Measurements from ENCODE around the gene ACP2.
"Not testable (repeated sequence)": the region's sequence is repeated elsewhere in the genome, so short reads cannot be mapped to it uniquely, and the experiment has no call there.

ACP2 gene

DNA sequence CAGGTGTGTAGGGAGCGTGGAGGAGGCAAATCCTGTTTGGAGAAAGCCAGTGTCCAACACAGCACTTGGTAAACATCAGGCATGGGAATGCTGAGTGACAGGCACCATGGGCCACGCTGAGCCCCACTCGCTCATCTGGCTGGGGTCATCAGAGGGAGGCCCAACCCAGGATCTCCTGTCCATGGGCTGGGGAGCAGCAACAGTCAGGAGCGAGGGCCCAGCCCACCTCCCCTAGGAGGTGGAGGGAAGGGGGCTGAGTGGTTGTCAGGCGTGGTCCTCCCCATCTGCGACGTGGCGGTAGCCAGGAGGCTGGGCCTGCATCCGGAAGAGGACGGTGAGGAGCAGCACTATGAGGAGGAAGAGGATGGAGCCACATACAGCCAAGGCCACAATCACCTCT, 8.8 kb downstream of the ACP2 start:
- no peak for DNase-seq

- DNase-seq: no peak
Observed at GRCh38 chr11:47236482-47236881, 12.1 kb downstream of the ACP2 start.

- DNase-seq: no peak
Observed at GRCh38 chr11:47235163-47235562, 13.5 kb downstream of the ACP2 start.

DNA sequence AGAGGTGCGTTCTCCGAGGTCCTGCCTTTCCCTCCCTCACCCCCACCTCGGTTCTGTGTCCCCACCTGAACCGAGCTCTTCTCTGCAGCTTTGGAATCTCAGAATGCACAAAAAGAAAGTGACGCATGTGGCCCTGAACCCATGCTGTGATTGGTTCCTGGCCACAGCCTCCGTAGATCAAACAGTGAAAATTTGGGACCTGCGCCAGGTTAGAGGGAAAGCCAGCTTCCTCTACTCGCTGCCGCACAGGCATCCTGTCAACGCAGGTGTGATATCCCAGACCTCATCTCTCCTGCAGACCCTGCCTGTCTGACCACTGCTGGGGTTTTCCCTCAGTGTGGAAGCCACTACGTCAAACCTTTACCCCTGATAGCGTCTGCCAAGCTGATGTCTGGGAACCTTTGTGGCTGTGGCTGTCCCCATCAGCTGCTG, 13.9 kb downstream of the ACP2 start:
- no peak for DNase-seq

- DNase-seq: no peak
Observed at GRCh38 chr11:47233989-47234668, 14.5 kb downstream of the ACP2 start.

DNA sequence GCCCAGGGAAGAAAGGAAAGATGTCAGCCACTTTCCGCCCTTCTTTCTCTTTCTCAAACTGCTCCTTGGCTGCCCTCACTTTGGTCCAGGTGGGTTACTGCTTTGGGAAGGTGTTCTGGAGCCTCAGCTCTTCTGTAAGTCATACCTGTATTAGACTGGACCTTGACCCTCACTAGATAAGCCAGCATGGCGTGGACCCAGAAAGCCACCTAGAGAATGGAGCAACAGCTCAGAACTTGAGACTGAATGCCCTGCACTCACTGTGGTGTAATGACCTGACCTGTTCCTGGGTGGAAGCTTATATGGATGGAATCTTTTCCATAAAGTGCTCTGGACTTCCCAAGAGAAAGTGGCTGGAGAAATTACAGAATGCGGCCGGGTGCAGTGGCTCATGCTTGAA, 15.6 kb downstream of the ACP2 start:
- DNase-seq: no peak

- no peak for DNase-seq
Observed at GRCh38 chr11:47229161-47229560, 19.5 kb downstream of the ACP2 start.

DNA sequence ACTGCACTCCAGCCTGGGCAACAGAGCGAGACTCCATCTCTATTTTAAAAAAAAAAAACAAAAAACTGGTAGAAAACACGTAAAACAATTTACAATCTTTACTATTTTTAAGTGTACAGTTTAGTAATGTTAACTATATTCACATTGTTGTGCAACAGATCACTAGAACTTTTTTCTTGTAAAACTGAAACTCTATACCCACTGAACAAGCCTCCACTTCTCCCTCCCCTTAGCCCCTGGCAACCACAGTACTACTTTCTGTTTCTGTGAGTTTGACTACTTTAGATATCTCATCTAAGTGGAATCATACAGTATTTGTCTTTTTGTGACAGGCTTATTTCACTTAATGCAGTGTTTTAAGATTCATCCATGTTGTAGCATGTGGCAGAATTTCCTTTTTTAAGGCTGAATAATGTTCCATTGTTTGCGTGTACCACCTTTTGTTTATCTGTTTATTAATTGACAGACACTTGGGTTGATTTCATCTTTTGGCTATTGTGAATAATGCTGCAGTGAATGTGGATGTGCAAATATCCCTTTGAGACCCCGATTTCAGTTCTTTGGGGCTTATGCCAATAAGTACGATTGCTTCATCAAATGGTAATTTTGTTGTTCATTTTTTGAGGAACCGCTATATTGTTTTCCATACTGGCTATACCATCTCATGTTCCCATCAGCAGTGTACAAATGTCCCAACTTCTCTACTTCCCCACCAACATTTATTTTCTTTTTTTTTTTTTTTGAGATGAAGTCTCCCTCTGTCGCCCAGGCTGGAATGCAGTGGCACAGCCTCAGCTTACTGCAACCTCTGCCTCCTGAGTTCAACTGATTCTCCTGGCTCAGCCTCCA, 22.8 kb downstream of the ACP2 start:
- no peak for DNase-seq

DNA sequence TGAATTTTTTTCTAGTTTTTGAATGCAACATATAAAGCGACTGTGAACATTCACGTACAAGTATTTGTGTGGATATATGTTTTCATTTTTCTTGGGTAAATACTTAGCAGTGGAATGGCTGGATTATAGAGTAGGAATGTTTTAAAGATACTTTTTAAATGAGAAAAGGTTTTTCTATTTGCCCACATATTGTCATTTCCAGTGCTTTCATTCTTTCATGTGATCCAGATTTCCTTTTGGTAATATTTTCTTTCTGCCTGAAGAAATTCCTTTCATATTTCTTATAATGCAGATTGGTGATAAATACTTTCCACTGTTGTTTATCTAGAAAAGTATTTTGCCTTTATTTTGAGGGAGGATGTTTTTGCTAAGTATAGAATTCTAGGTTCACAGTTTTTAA, 25.9 kb downstream of the ACP2 start:
- DNase-seq: no peak

DNA sequence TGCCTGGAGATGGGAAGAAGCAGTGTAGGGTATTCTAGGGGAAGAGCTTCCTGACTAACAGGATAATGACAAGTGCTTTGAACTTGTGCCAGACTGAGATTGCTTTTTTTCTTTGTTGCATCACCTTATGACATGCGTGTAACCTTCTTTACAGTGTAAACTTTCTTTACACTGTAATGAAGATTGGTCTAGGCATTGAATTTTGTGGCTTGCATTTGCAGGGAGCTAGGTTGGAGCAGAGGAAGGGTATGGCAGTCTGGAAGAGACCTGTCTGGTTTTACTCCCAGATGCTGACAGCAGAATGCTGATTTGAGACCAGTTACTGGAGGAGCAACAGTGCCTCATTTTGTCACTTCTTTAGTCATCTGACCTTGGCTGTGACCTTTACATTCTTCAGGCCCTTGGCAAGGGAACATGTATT, 28.2 kb downstream of the ACP2 start:
- DNase-seq: no peak

DNA sequence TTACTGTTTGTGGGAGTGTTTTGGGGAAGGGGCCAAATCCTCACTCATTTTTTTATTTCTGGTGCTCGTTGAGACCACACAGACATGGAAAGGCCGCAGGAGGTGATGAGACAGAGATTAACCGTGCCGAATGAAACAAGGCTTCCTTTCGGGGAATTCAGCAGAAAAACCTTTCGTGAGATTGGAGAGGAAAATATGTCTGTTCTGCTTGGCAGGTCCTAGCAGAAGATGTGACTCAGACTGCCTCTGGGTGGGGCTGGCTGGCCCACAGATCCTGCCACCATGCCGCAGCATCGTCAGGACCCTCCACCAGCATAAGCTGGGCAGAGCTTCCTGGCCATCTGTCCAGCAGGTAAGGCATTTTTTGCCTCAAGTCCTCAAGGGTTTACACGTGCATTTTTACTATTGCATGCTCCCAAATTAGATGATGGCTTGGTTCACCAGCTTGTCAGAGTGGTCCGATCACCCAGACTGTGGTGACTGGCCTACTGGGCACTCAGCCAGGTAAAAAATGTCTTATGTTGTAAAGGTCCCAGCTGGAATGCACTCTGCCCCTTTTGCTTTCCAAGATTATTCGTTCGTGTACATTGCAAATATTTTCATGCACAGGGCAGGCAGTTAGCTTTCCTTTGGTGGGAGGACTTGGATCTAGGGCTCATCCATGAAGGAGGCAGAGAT, 32.4 kb downstream of the ACP2 start:
- no peak for DNase-seq

DNA sequence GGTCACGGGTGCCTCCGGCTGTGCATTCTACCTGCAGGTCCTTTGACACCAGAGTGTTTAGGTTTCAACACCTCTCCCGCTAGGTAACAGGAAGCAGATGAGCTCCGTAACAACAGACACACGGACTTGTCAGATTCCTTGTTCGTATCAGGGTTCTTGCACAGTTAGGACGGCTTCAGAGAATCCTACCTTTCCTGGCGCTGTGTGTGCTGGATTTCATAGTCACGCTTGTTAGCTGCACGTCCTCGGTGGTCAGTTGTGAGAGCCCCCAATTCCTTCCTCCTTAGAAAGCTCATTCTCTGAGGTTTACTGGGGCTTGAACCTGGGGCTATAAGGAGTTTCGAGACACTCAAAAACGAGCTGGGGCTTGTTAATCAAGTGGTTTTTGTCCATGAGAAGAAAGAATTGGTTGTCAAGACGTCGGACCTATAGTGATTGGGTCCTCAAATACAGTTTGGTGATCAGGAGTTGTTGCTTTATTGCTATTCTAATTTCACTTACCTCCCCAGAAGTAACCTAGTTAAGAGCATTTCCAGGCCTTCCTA, 33.2 kb downstream of the ACP2 start:
- DNase-seq: peak; percentile 56

- peak; percentile 53 for DNase-seq
Observed at GRCh38 chr11:47213950-47214565, 34.6 kb downstream of the ACP2 start.

GRCh38 chr11:47212938-47213337, 35.7 kb downstream of the ACP2 start:
- no peak for DNase-seq

GRCh38 chr11:47208628-47209027, 40.0 kb downstream of the ACP2 start:
- DNase-seq: no peak

DNA sequence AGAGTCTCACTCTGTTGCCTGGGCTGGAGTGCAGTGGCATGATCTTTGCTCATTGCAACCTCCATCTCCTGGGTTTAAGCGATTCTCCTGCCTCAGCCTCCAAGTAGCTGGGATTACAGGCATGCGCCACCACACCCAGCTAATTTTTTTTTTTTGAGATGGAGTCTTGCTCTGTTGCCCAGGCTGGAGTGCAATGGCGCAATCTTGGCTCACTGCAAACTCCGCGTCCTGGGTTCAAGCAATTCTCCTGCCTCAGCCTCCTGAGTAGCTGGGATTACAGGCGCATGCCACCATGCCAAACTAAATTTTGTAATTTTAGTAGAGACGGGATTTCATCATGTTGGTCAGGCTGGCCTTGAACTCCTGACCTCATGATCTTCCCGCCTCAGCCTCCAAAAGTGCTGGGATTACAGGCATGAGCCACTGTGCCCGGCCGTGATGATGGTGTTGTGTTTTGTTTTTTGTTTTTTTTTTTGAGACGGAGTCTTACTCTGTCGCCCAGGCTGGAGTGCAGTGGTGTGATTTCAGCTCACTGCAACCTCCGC, 40.5 kb downstream of the ACP2 start:
- not testable (repeated sequence) for DNase-seq

DNA sequence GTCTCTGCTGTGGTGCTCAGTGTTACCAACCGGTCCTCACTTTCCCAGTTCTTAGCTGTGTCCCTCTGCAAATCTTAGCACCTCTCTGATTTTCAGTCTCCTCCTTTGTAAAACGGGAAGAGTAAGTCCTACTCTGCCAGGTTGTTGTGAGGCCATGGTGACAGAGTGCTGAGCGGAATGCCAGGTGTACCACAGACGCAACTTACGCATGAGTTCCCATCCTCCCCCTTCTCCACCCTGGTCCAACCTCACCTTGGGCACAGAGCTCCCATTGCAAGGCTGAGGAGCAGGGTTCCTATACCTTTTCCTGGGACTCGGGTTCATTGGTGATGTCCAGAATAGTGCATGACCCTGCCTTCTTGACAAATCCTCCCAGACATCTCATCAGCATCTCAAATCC, 41.2 kb downstream of the ACP2 start:
- DNase-seq: no peak

GRCh38 chr11:47206577-47206976, 42.0 kb downstream of the ACP2 start:
- DNase-seq: not testable (repeated sequence)

- no peak for DNase-seq
Observed at GRCh38 chr11:47204637-47204989, 44.0 kb downstream of the ACP2 start.

- DNase-seq: no peak
Observed at GRCh38 chr11:47202576-47202975, 46.0 kb downstream of the ACP2 start.

DNA sequence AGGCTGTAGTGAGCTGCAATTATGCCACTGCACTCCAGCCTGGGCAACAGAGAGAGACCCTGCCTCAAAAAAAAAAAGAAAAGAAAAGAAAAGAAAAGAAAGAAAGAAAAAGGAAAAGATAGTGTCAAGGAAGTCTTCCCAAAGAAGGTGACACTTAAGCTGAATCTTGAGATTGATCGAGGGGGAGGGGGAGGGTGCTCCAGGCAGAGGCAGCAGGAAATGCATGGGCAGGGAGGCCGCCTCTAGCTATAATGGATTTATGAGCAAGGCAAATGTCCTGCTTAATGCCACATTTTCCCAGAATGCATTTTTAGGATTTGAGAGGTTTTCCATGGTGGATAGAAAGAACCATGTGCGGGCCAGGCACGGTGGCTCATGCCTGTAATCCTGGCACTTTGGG, 47.6 kb downstream of the ACP2 start:
- DNase-seq: no peak

GRCh38 chr11:47198161-47198560, 50.5 kb downstream of the ACP2 start:
- DNase-seq: not testable (repeated sequence)

- no peak for DNase-seq
Observed at GRCh38 chr11:47192111-47192510, 56.5 kb downstream of the ACP2 start.

Measured in NCI-H187 treated with DMSO at 0.1 percent for 48 hours (cell line).